HepG2 (cell line): ENCODE data around the gene MRPS11. TPM values are rescaled to one million over a fixed set of nuclear protein-coding genes. Genes with fewer than 3 reads are reported as not detected.
A peak's percentile ranks its signal among the peaks of the same experiment; 100 is the strongest.

Experiments used
- ARNTL ChIP-seq: sonication (generic); formaldehyde crosslinking; IDR thresholded peaks from 2 replicates; pipeline ENCODE4 v1.4.0; 2020; ENCODE audit warnings: mild to moderate bottlenecking, missing genetic modification reagents
- HES4 ChIP-seq: sonication (generic); formaldehyde crosslinking; IDR thresholded peaks from 2 replicates; pipeline ENCODE4 v1.9.0; 2021; ENCODE audit warnings: mild to moderate bottlenecking, missing genetic modification reagents, borderline replicate concordance
- MTF2 ChIP-seq: sonication (generic); formaldehyde crosslinking; IDR thresholded peaks from 2 replicates; pipeline ENCODE4 v1.5.0; 2020; ENCODE audit warnings: missing genetic modification reagents, borderline replicate concordance
- NFKB2 ChIP-seq: sonication (generic); formaldehyde crosslinking; IDR thresholded peaks from 2 replicates; pipeline ENCODE4 v1.4.0; 2020; ENCODE audit warnings: missing genetic modification reagents, borderline replicate concordance
- ZEB1 ChIP-seq: IDR thresholded peaks from 2 replicates; pipeline ENCODE4 v1.6.1; 2012; ENCODE audit warnings: mild to moderate bottlenecking, low read depth, inconsistent platforms; ENCODE audit not compliant: insufficient replicate concordance
- ZNF12 ChIP-seq: sonication (generic); formaldehyde crosslinking; IDR thresholded peaks from 2 replicates; pipeline ENCODE4 v1.5.0; 2020; ENCODE audit warnings: missing genetic modification reagents
- ZNF205 ChIP-seq: IDR thresholded peaks from 2 replicates; pipeline ENCODE4 v1.6.1; 2018; ENCODE audit warnings: missing biosample characterization, missing genetic modification reagents
- ZNF616 ChIP-seq: sonication (generic); formaldehyde crosslinking; IDR thresholded peaks from 2 replicates; pipeline ENCODE4 v1.5.0; 2020; ENCODE audit warnings: low read depth, mild to moderate bottlenecking, missing genetic modification reagents
- polyA plus RNA-seq, 8 experiments: library from polyadenylated mRNA; depleted of rRNA in 3 of 8; stranded (reverse) in 7 of 8; unstranded in 1 of 8; fragments of >200 nt; fragmentation: Illumina TruSeq in 4 of 8; extraction: Trizol in 4 of 8; gene quantifications; 2 replicates each; pipeline versions ENCODE4 v1.2.1 to v1.2.3, GENCODE V29; 2011 to 2016; ENCODE audit warnings: low read depth in 4 of 8, missing spikeins in 1 of 8, mixed read lengths in 1 of 8; ENCODE audit not compliant: insufficient read depth in 1 of 8
- total RNA-seq, 5 experiments: library from RNA; depleted of rRNA; stranded (reverse); fragments of >200 nt; fragmentation: Illumina TruSeq; extraction: Trizol; gene quantifications; 2 replicates each; pipeline ENCODE4 v1.2.3, GENCODE V29; 2016; ENCODE audit warnings: low read depth in 1 of 5
- TF ChIP-seq, protein P1 (sequence below): sonication (generic); formaldehyde crosslinking; IDR thresholded peaks from 2 replicates; pipeline ENCODE4 v1.4.0; 2020; ENCODE audit warnings: missing genetic modification reagents
- TF ChIP-seq, protein P2 (sequence below): sonication (generic); formaldehyde crosslinking; IDR thresholded peaks from 2 replicates; pipeline ENCODE4 v1.4.0; 2020; ENCODE audit warnings: missing genetic modification reagents
- TF ChIP-seq, protein P3 (sequence below): IDR thresholded peaks from 2 replicates; pipeline ENCODE4 v1.6.1; 2018; ENCODE audit warnings: missing genetic modification reagents
- TF ChIP-seq, protein P4 (sequence below): IDR thresholded peaks from 2 replicates; pipeline ENCODE4 v1.6.1; 2016; ENCODE audit warnings: mild to moderate bottlenecking
- TF ChIP-seq, protein P5 (sequence below): sonication (generic); formaldehyde crosslinking; IDR thresholded peaks from 2 replicates; pipeline ENCODE4 v1.5.0; 2020; ENCODE audit warnings: mild to moderate bottlenecking, missing genetic modification reagents
- TF ChIP-seq, protein P6 (sequence below): IDR thresholded peaks from 2 replicates; pipeline ENCODE4 v1.6.1; 2018; ENCODE audit warnings: missing genetic modification reagents, mild to moderate bottlenecking, missing compliant biosample characterization

MRPS11 gene
- total and polyA plus RNA-seq, 2 of the 13 experiments (the other 11 are each of a cell fraction or from before 2014, with no cell fraction given) = 50.1 to 72.7 TPM

DNA sequence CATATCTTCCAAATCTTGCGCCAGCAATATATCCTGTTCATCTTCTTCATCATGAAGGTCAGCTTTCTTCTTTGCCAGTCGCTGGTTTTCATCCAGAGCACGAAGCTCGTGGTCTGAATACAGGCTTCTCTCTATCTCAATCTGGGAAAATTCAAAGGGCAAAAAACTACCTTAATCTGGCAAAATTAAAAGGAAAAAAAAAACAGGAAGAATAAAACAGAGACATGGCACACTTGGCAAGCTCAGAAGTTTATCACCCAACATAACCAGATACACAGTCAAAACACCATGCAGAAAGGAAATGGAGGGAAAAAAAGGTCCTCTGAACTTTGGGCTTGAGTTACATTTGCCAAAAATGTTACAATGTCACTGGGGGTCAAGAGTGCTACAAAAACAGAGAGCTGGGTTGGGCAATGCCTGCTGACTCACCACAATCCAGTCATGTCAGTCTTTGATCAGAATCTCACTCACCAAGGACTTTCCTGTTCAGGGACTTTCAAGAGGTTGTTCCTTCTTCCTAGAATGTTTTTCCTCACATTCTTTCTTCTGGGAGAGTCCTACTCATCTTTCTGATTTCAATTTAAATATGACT is 1.8 kb upstream of the MRPS11 start (continued):
- no peak for TF ChIP-seq HES4 (CRISPR knock-in tag)
- peak; percentile 58; the same call in 1 of the 2 replicates for TF ChIP-seq ARNTL (CRISPR knock-in tag)
- TF ChIP-seq, protein P1, sequence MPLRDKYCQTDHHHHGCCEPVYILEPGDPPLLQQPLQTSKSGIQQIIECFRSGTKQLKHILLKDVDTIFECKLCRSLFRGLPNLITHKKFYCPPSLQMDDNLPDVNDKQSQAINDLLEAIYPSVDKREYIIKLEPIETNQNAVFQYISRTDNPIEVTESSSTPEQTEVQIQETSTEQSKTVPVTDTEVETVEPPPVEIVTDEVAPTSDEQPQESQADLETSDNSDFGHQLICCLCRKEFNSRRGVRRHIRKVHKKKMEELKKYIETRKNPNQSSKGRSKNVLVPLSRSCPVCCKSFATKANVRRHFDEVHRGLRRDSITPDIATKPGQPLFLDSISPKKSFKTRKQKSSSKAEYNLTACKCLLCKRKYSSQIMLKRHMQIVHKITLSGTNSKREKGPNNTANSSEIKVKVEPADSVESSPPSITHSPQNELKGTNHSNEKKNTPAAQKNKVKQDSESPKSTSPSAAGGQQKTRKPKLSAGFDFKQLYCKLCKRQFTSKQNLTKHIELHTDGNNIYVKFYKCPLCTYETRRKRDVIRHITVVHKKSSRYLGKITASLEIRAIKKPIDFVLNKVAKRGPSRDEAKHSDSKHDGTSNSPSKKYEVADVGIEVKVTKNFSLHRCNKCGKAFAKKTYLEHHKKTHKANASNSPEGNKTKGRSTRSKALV = 0 out of 2 replicates have a peak, but pooled peaks have one; percentile 24
- TF ChIP-seq, protein P2, sequence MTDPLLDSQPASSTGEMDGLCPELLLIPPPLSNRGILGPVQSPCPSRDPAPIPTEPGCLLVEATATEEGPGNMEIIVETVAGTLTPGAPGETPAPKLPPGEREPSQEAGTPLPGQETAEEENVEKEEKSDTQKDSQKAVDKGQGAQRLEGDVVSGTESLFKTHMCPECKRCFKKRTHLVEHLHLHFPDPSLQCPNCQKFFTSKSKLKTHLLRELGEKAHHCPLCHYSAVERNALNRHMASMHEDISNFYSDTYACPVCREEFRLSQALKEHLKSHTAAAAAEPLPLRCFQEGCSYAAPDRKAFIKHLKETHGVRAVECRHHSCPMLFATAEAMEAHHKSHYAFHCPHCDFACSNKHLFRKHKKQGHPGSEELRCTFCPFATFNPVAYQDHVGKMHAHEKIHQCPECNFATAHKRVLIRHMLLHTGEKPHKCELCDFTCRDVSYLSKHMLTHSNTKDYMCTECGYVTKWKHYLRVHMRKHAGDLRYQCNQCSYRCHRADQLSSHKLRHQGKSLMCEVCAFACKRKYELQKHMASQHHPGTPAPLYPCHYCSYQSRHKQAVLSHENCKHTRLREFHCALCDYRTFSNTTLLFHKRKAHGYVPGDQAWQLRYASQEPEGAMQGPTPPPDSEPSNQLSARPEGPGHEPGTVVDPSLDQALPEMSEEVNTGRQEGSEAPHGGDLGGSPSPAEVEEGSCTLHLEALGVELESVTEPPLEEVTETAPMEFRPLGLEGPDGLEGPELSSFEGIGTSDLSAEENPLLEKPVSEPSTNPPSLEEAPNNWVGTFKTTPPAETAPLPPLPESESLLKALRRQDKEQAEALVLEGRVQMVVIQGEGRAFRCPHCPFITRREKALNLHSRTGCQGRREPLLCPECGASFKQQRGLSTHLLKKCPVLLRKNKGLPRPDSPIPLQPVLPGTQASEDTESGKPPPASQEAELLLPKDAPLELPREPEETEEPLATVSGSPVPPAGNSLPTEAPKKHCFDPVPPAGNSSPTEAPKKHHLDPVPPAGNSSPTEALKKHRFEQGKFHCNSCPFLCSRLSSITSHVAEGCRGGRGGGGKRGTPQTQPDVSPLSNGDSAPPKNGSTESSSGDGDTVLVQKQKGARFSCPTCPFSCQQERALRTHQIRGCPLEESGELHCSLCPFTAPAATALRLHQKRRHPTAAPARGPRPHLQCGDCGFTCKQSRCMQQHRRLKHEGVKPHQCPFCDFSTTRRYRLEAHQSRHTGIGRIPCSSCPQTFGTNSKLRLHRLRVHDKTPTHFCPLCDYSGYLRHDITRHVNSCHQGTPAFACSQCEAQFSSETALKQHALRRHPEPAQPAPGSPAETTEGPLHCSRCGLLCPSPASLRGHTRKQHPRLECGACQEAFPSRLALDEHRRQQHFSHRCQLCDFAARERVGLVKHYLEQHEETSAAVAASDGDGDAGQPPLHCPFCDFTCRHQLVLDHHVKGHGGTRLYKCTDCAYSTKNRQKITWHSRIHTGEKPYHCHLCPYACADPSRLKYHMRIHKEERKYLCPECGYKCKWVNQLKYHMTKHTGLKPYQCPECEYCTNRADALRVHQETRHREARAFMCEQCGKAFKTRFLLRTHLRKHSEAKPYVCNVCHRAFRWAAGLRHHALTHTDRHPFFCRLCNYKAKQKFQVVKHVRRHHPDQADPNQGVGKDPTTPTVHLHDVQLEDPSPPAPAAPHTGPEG = no peak
- no peak for TF ChIP-seq MTF2 (CRISPR knock-in tag)
- no peak for TF ChIP-seq ZNF616
- TF ChIP-seq, protein P3, sequence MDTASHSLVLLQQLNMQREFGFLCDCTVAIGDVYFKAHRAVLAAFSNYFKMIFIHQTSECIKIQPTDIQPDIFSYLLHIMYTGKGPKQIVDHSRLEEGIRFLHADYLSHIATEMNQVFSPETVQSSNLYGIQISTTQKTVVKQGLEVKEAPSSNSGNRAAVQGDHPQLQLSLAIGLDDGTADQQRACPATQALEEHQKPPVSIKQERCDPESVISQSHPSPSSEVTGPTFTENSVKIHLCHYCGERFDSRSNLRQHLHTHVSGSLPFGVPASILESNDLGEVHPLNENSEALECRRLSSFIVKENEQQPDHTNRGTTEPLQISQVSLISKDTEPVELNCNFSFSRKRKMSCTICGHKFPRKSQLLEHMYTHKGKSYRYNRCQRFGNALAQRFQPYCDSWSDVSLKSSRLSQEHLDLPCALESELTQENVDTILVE (CRISPR knock-in tag) = 0 out of 2 replicates have a peak, but pooled peaks have one; percentile 62
- no peak for TF ChIP-seq NFKB2 (CRISPR knock-in tag)
- 0 out of 2 replicates have a peak, but pooled peaks have one; percentile 20 for TF ChIP-seq ZNF12 (CRISPR knock-in tag)
- 0 out of 2 replicates have a peak, but pooled peaks have one; percentile 49 for TF ChIP-seq ZNF205 (CRISPR knock-in tag)
- TF ChIP-seq ZEB1 = no peak
- TF ChIP-seq, protein P4, sequence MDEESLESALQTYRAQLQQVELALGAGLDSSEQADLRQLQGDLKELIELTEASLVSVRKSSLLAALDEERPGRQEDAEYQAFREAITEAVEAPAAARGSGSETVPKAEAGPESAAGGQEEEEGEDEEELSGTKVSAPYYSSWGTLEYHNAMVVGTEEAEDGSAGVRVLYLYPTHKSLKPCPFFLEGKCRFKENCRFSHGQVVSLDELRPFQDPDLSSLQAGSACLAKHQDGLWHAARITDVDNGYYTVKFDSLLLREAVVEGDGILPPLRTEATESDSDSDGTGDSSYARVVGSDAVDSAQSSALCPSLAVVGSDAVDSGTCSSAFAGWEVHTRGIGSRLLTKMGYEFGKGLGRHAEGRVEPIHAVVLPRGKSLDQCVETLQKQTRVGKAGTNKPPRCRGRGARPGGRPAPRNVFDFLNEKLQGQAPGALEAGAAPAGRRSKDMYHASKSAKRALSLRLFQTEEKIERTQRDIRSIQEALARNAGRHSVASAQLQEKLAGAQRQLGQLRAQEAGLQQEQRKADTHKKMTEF = peak; percentile 88
- TF ChIP-seq, protein P5, sequence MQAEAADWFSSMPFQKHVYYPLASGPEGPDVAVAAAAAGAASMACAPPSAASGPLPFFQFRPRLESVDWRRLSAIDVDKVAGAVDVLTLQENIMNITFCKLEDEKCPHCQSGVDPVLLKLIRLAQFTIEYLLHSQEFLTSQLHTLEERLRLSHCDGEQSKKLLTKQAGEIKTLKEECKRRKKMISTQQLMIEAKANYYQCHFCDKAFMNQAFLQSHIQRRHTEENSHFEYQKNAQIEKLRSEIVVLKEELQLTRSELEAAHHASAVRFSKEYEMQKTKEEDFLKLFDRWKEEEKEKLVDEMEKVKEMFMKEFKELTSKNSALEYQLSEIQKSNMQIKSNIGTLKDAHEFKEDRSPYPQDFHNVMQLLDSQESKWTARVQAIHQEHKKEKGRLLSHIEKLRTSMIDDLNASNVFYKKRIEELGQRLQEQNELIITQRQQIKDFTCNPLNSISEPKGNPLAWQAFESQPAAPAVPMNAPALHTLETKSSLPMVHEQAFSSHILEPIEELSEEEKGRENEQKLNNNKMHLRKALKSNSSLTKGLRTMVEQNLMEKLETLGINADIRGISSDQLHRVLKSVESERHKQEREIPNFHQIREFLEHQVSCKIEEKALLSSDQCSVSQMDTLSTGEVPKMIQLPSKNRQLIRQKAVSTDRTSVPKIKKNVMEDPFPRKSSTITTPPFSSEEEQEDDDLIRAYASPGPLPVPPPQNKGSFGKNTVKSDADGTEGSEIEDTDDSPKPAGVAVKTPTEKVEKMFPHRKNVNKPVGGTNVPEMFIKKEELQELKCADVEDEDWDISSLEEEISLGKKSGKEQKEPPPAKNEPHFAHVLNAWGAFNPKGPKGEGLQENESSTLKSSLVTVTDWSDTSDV = no peak
- TF ChIP-seq, protein P6, sequence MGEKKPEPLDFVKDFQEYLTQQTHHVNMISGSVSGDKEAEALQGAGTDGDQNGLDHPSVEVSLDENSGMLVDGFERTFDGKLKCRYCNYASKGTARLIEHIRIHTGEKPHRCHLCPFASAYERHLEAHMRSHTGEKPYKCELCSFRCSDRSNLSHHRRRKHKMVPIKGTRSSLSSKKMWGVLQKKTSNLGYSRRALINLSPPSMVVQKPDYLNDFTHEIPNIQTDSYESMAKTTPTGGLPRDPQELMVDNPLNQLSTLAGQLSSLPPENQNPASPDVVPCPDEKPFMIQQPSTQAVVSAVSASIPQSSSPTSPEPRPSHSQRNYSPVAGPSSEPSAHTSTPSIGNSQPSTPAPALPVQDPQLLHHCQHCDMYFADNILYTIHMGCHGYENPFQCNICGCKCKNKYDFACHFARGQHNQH = peak; percentile 87
